Keratinocyte (primary cell): ENCODE measurements around the gene MAP3K5. TPM values are rescaled to one million over a fixed set of nuclear protein-coding genes. Genes with fewer than 3 reads are reported as not detected.

Experiments
- DNase-seq: peaks from one replicate; pipeline ENCODE4 v3.0.0-alpha.2; 2011; ENCODE audit warnings: low read depth, missing footprints, low spot score
- FAIRE-seq: peaks from 2 replicates; lab custom pipeline; 2011; peaks lifted over from hg19 to GRCh38; lab: Jason Lieb, UNC
- H2AFZ ChIP-seq: 2 replicates; pipeline ENCODE4 v1.6.0; 2012; ENCODE audit warnings: low read length, control low read depth, inconsistent platforms; ENCODE audit not compliant: control insufficient read depth
- H3K27ac ChIP-seq: 2 replicates; pipeline ENCODE4 v1.5.1; 2011; ENCODE audit warnings: low read length; ENCODE audit not compliant: control insufficient read depth, insufficient read depth
- H3K27me3 ChIP-seq: 3 replicates; pipeline ENCODE4 v1.6.0; 2011; ENCODE audit warnings: low read length; ENCODE audit not compliant: control insufficient read depth, insufficient read depth; ENCODE audit errors: extremely low read depth
- H3K36me3 ChIP-seq, 2 experiments: 2 replicates in 1 of 2; 3 replicates in 1 of 2; pipeline ENCODE4 v1.5.1; 2011; ENCODE audit warnings: low read length in 2 of 2, mild to moderate bottlenecking in 1 of 2; ENCODE audit not compliant: control insufficient read depth in 2 of 2, insufficient read depth in 2 of 2; ENCODE audit errors: extremely low read depth in 1 of 2
- H3K4me1 ChIP-seq: 3 replicates; pipeline ENCODE4 v1.5.1; 2011; ENCODE audit warnings: low read length; ENCODE audit not compliant: control insufficient read depth, insufficient read depth; ENCODE audit errors: extremely low read depth
- H3K4me2 ChIP-seq: 3 replicates; pipeline ENCODE4 v1.6.0; 2011; ENCODE audit warnings: low read depth, low read length; ENCODE audit not compliant: control insufficient read depth, insufficient read depth; ENCODE audit errors: extremely low read depth
- H3K4me3 ChIP-seq, 3 experiments: fragments of 200-600 bp in 1 of 3; sonication (generic) in 1 of 3; 2 replicates in 2 of 3; 3 replicates in 1 of 3; pipeline ENCODE4 v1.5.1; 2011 to 2016; ENCODE audit warnings: low read length in 3 of 3, mild to moderate bottlenecking in 3 of 3, control low read depth in 2 of 3, inconsistent platforms in 1 of 3, low read depth in 1 of 3, mixed read lengths in 1 of 3, mixed run types in 1 of 3, moderate library complexity in 1 of 3; ENCODE audit not compliant: control insufficient read depth in 2 of 3, insufficient read depth in 2 of 3; ENCODE audit errors: extremely low read depth in 1 of 3
- H3K79me2 ChIP-seq: 2 replicates; pipeline ENCODE4 v1.6.0; 2012; ENCODE audit warnings: low read length; ENCODE audit not compliant: control insufficient read depth, insufficient read depth
- H3K9ac ChIP-seq: 3 replicates; pipeline ENCODE4 v1.6.0; 2011; ENCODE audit warnings: low read length; ENCODE audit not compliant: control insufficient read depth, insufficient read depth; ENCODE audit errors: extremely low read depth
- H3K9me1 ChIP-seq: 3 replicates; pipeline ENCODE4 v1.6.0; 2011; ENCODE audit warnings: low read length; ENCODE audit not compliant: control insufficient read depth, insufficient read depth; ENCODE audit errors: extremely low read depth
- H3K9me3 ChIP-seq: 2 replicates; pipeline ENCODE4 v1.5.1; 2012; ENCODE audit warnings: low read depth, low read length; ENCODE audit not compliant: control insufficient read depth
- H4K20me1 ChIP-seq: 3 replicates; pipeline ENCODE4 v1.6.0; 2011; ENCODE audit warnings: low read length; ENCODE audit not compliant: control insufficient read depth, insufficient read depth; ENCODE audit errors: extremely low read depth
- CTCF ChIP-seq, 3 experiments: IDR thresholded peaks in 1 of 3; conservative IDR thresholded peaks in 1 of 3; optimal IDR thresholded peaks in 1 of 3; 2 replicates in 2 of 3; 3 replicates in 1 of 3; pipeline versions ENCODE3 to v1.5.1; 2011; ENCODE audit warnings: low read length in 3 of 3, mild to moderate bottlenecking in 3 of 3, moderate library complexity in 2 of 3, control low read depth in 1 of 3, inconsistent platforms in 1 of 3; ENCODE audit not compliant: insufficient read depth in 2 of 3; ENCODE audit errors: extremely low read depth in 1 of 3
- EZH2 ChIP-seq: IDR thresholded peaks from one replicate; pipeline ENCODE4 v1.6.1; 2012; ENCODE audit warnings: inconsistent platforms, mild to moderate bottlenecking, low read length, moderate library complexity
- dilution Hi-C: fragments of 300-500 bp; cut with MboI; formaldehyde crosslinking; loops from one replicate; pipeline ENCODE4 v1.7.0; 2020; ENCODE audit warnings: low sequenced_read_pairs; ENCODE audit not compliant: extremely low pct_ligation_motif_present
- polyA plus RNA-seq, 5 experiments: library from polyadenylated mRNA; depleted of rRNA in 3 of 5; stranded (reverse) in 3 of 5; stranded (forward) in 1 of 5; unstranded in 1 of 5; fragments of >200 nt; gene quantifications; 1 replicate in 1 of 5; 2 replicates in 3 of 5; 3 replicates in 1 of 5; pipeline versions ENCODE4 v1.2.1 to v1.2.3, GENCODE V29; 2011 to 2012; ENCODE audit warnings: missing spikeins in 2 of 5, low read depth in 1 of 5, low replicate concordance in 1 of 5

The MAP3K5 gene
- polyA plus RNA-seq, 1 donor (not counting 4 experiments of a cell fraction or from before 2014, with no cell fraction given): 3.4 TPM

DNA sequence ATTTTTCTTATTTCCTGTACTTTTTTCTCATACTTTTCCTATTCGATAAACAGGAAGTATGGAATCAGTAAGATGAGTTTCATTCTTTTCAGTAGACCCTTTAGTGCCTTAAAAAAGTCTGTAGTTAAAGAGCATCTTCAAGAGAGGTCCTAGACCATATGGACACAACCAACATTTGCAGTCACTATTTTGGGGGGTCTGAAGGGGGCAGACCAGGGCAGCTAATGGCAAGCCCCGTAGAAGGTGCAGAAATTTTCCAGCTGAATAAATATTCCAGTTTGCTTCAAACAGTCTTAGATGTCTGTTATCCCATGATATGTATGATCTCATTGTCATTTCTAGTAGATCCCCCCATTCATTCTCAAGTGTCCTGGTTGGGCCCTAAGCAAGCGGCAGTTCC lies 52.8 kb downstream of the MAP3K5 start:
- Histone ChIP-seq H3K9me1 (no peaks in the 10 kb centered on the region), H3K4me1 (no peaks in the 10 kb centered on the region), H4K20me1 (no peaks in the 10 kb centered on the region), H3K4me3 (no peak overlapping the region), H3K79me2 (no peaks in the 10 kb centered on the region), H3K27ac (no peak overlapping the region), H2AFZ (no peak overlapping the region), H3K4me2 (no peak overlapping the region), H3K27me3 (no peaks in the 10 kb centered on the region), H3K36me3 (no peaks in the 10 kb centered on the region), H3K9ac (no peak overlapping the region), H3K9me3 (no peaks in the 10 kb centered on the region)
- no peak for DNase-seq
- dilution Hi-C loops: no loop called here
- TF ChIP-seq EZH2 (no peak), CTCF (optimal IDR thresholded peaks at IDR 0.05 in 1 of 3, IDR thresholded peaks at IDR 0.05 in 1 of 3, conservative IDR thresholded peaks at IDR 0.05 in 1 of 3; ENCODE audit: extremely low read depth in 1 of 3, insufficient read depth in 2 of 3, low read length in 3 of 3) (no peak)
- no peak for FAIRE-seq

- TF ChIP-seq EZH2: no peak
- no peak for TF ChIP-seq CTCF (optimal IDR thresholded peaks at IDR 0.05 in 1 of 3, IDR thresholded peaks at IDR 0.05 in 1 of 3, conservative IDR thresholded peaks at IDR 0.05 in 1 of 3; ENCODE audit: extremely low read depth in 1 of 3, insufficient read depth in 2 of 3, low read length in 3 of 3)
- no peaks in the 10 kb centered on the region for H4K20me1 ChIP-seq
- H3K9me1 ChIP-seq: no peaks in the 10 kb centered on the region
- no peaks in the 10 kb centered on the region for H3K27me3 ChIP-seq
- H3K9me3 ChIP-seq: no peaks in the 10 kb centered on the region
- H3K4me2 ChIP-seq: no peak overlapping the region
- H3K27ac ChIP-seq: no peak overlapping the region
- H3K9ac ChIP-seq: no peak overlapping the region
- DNase-seq: no peak
- dilution Hi-C loops: no loop called here
- H3K79me2 ChIP-seq: no peaks in the 10 kb centered on the region
- no peaks in the 10 kb centered on the region for H3K4me1 ChIP-seq
- H2AFZ ChIP-seq: no peak overlapping the region
- H3K4me3 ChIP-seq: no peak overlapping the region
- H3K36me3 ChIP-seq: no peaks in the 10 kb centered on the region
- FAIRE-seq: no peak
These were observed 53.2 kb downstream of the MAP3K5 start for GRCh38 chr6:136739071-136739470.
